GM13977 (cell line): ENCODE data around the gene CLMP.

Experiments used
- DNase-seq: peaks from one replicate; pipeline ENCODE4 v3.0.0; 2012; ENCODE audit warnings: low spot score
- CTCF ChIP-seq: IDR thresholded peaks from 2 replicates; pipeline ENCODE4 v1.5.1; 2012; ENCODE audit warnings: mild to moderate bottlenecking, control low read depth; ENCODE audit not compliant: insufficient read depth; ENCODE audit errors: extremely low read depth, missing control alignments
- in situ Hi-C: fragments of 300-500 bp; cut with MboI; formaldehyde crosslinking; loops from one replicate; pipeline ENCODE4 v1.12.0; 2022; ENCODE audit warnings: low sequenced_read_pairs, low pct_unique_long_range_greater_than_20kb, mixed read lengths, inconsistent platforms; ENCODE audit not compliant: unreplicated experiment

CLMP gene

GRCh38 chr11:123180574-123180973 is 14.5 kb downstream of the CLMP start:
- in situ Hi-C loops, result no loop called here
- no peak for TF ChIP-seq CTCF

GRCh38 chr11:123180166-123180565 is 14.9 kb downstream of the CLMP start:
- no peak for DNase-seq
- in situ Hi-C loops, result no loop called here
- no peak for TF ChIP-seq CTCF

More at GRCh38 chr11:123180574-123180973, 14.5 kb downstream of the CLMP start:
- DNase-seq, result no peak

- no peak for DNase-seq
- no peak for TF ChIP-seq CTCF
- in situ Hi-C loops, result no loop called here
Measured at GRCh38 chr11:123179586-123179985, 15.5 kb downstream of the CLMP start.

GRCh38 chr11:123178186-123178585 is 16.9 kb downstream of the CLMP start:
- no peak for TF ChIP-seq CTCF
- in situ Hi-C loops, result no loop called here
- DNase-seq, result no peak

GRCh38 chr11:123176785-123177184 is 18.3 kb downstream of the CLMP start:
- in situ Hi-C loops, result no loop called here
- no peak for TF ChIP-seq CTCF
- DNase-seq, result no peak

GRCh38 chr11:123174196-123175183 is 20.6 kb downstream of the CLMP start:
- in situ Hi-C loops, result no loop called here

More at GRCh38 chr11:123174196-123175183, 20.6 kb downstream of the CLMP start:
- no peak for TF ChIP-seq CTCF
- no peak for DNase-seq
